Progenitor cell of endocrine pancreas (in vitro differentiated cells): Measurements from ENCODE around the gene KICS2. TPM values are rescaled to one million over a fixed set of nuclear protein-coding genes. Genes with fewer than 3 reads are reported as not detected.

Source experiments
- DNase-seq: peaks from one replicate; pipeline ENCODE4 v3.0.0; 2021; ENCODE audit warnings: low spot score; ENCODE audit not compliant: unreplicated experiment
- H3K27ac Mint-ChIP-seq: 2 replicates; pipeline ENCODE4 v1.8.0; 2021; ENCODE audit warnings: mild to moderate bottlenecking, moderate library complexity, mixed read lengths
- H3K27me3 Mint-ChIP-seq: 2 replicates; pipeline ENCODE4 v1.8.0; 2021; ENCODE audit warnings: mixed read lengths
- H3K36me3 Mint-ChIP-seq: 2 replicates; pipeline ENCODE4 v1.8.0; 2022; ENCODE audit warnings: mixed read lengths; ENCODE audit not compliant: insufficient read depth
- H3K4me1 Mint-ChIP-seq: 2 replicates; pipeline ENCODE4 v1.8.0; 2021; ENCODE audit warnings: low read depth, mixed read lengths
- H3K4me3 Mint-ChIP-seq: 2 replicates; pipeline ENCODE4 v1.8.0; 2021; ENCODE audit warnings: low read depth, mild to moderate bottlenecking, moderate library complexity, mixed read lengths
- H3K9me3 Mint-ChIP-seq: 2 replicates; pipeline ENCODE4 v1.8.0; 2021; ENCODE audit warnings: low read depth, mixed read lengths
- long read RNA-seq: library from polyadenylated mRNA; unstranded; transcript quantifications from one replicate; pipeline ENCODE4 v2.0.0, GENCODE V29; 2020
- total RNA-seq: library from RNA; stranded (reverse); gene quantifications from 2 replicates; pipeline ENCODE4 v1.2.1, GENCODE V29; 2021
- TF ChIP-seq, protein P1 (sequence below): fragments of 200-600 bp; sonication (generic); IDR thresholded peaks from one replicate; pipeline ENCODE4 v1.5.0; 2021; ENCODE audit warnings: antibody characterized with exemption, mild to moderate bottlenecking; ENCODE audit not compliant: unreplicated experiment

Gene KICS2
- total RNA-seq = 6.3 and 6.4 TPM in 2 replicates
- long read RNA-seq, full-length matches to known transcripts = 17 of 20 reads
- long read RNA-seq, partial matches to known transcripts = 0 of 20 reads
- long read RNA-seq, other reads (novel, unspliced or antisense) = 3 of 20 reads

DNA sequence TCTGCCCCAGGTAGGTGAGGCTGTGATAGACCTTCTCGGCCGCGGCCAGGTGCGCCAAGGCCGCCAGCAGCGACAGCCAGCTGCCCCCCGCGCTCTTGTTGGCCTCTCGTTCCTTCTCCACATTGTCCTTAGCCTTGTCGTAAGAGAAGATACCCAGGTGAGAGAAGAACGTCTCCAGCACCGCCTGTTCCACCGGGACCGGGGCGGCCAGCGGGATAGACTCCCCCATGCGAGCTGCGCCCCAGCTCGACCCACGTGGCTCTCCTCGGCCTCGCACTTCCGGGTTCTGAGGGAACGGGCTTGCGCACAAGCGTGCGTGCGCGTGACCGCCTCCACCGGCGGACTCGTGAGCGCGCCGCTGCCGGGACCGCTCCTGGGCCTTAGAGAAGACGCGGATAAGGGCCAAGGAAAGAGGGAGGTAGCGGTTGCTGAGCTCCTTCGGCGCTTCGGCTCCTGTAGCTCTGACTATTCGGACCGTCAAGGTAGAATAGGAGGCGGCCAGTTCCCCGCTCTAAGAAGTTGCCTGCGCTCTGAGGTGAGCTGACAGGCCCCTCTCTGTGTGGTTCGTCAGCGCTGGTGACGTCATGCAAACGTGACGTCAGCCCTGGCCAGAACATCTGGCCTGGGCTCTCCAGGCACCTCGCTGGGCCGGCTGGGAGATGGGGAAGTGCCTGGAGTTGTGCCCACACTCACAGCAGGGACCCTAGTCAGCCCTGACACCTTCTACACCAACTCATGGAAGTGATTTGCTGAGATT lies at the start of gene KICS2:
KICS2 (minus strand) TSS at position 288 of the 757 bp plus-strand sequence; CDS start at position 229, 59 bp downstream.
- peak; percentile 78 for DNase-seq
- H3K27me3 Mint-ChIP-seq = no peaks in the 10 kb centered on the region
- H3K4me1 Mint-ChIP-seq = peaks cover 24% of the 10 kb centered on the region
- no peaks in the 10 kb centered on the region for H3K36me3 Mint-ChIP-seq
- H3K9me3 Mint-ChIP-seq = no peaks in the 10 kb centered on the region
- H3K4me3 Mint-ChIP-seq = peak within 1 kb of the TSS; percentile 86
- peak within 1 kb of the TSS; percentile 97 for H3K27ac Mint-ChIP-seq
- TF ChIP-seq, protein P1, sequence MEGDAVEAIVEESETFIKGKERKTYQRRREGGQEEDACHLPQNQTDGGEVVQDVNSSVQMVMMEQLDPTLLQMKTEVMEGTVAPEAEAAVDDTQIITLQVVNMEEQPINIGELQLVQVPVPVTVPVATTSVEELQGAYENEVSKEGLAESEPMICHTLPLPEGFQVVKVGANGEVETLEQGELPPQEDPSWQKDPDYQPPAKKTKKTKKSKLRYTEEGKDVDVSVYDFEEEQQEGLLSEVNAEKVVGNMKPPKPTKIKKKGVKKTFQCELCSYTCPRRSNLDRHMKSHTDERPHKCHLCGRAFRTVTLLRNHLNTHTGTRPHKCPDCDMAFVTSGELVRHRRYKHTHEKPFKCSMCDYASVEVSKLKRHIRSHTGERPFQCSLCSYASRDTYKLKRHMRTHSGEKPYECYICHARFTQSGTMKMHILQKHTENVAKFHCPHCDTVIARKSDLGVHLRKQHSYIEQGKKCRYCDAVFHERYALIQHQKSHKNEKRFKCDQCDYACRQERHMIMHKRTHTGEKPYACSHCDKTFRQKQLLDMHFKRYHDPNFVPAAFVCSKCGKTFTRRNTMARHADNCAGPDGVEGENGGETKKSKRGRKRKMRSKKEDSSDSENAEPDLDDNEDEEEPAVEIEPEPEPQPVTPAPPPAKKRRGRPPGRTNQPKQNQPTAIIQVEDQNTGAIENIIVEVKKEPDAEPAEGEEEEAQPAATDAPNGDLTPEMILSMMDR = no peak

DNA sequence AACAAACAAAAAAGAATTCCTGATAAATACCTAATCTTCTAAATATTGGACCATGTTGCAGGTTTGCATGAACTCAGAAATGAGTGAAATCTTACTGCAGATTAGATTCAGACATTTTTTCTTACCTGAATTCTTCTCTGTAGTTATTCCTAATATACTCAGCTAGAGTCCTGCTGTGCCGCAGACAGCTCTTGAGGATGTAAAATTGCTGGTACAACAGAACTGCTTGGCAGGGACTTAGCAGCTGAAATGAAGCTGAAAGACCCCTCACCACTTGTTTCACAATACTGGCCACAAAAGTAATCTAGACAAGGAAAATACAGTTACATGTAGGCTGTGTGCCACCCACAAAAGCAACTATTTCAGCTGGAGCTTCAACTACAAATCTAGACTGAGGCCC lies 48.3 kb upstream of the KICS2 start:
- TF ChIP-seq, protein P1 = no peak
- Mint-ChIP-seq H3K36me3 (no peaks in the 10 kb centered on the region), H3K4me3 (no peak overlapping the region), H3K27ac (peak overlapping the region; percentile 29), H3K27me3 (peaks cover 3% of the 10 kb centered on the region), H3K4me1 (no peaks in the 10 kb centered on the region), H3K9me3 (no peaks in the 10 kb centered on the region)
- no peak for DNase-seq

DNA sequence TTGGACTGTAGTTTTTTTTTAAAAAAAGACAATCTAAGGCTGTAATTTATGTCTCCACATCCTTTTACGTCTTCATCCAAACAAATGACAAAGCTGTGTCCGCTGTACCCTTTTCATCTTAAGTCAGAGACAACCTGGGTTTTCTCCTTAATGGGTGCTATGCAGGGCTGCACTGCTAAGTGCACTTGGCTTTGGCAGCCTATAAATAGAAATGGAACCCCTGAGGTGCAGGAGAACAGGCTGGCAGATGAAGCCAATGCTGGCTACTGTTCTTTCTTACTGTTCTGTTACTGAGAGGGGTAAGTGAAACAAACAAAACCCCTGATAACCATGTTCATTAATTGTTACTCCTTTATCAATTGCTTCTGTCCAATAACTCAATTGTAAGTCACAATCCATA lies 47.1 kb upstream of the KICS2 start:
- Mint-ChIP-seq H3K27ac (no peak overlapping the region), H3K9me3 (no peaks in the 10 kb centered on the region), H3K27me3 (peaks cover 3% of the 10 kb centered on the region), H3K4me1 (peaks cover 5% of the 10 kb centered on the region), H3K4me3 (no peak overlapping the region), H3K36me3 (no peaks in the 10 kb centered on the region)
- TF ChIP-seq, protein P1 = no peak
- no peak for DNase-seq

DNA sequence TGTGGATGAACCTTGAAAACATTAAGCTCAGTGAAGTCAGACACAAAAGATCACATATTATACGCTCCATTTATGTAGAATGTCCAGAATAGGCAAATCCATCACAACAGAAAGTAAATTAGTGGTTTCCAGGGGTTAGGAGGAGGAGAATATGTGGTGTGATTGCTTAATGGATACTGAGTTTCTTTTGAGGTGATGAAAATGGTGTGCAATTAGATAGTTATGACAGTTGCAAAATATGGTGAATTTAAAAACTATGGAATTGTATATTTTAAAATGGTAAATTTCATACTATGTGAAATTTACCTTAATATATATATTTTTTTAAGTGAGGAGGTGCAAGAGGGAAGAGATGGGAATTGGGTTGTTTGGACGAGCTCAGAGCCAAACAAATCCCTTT lies 46.3 kb upstream of the KICS2 start:
- Mint-ChIP-seq H3K27ac (no peak overlapping the region), H3K4me3 (no peak overlapping the region), H3K9me3 (no peaks in the 10 kb centered on the region), H3K27me3 (peaks cover 3% of the 10 kb centered on the region), H3K36me3 (no peaks in the 10 kb centered on the region), H3K4me1 (peaks cover 5% of the 10 kb centered on the region)
- TF ChIP-seq, protein P1 = no peak
- no peak for DNase-seq

DNA sequence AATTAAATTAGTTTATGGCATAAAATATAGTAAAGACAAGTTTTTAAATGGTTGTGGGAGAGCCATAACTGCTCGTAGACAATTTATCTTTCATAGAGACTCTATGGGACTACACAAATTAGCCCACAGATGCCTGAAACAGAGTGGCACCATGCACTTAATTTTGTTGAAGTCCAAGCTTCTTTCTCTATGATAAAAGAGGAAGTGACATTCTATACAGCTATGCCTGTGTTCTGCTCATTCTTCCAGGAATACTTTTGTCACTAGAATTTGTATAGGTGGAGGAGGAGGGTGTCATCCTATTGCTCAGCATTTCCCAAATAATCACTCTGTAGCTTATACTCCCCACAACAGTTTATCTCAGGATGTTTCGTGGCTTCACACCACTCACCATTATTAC lies 43.7 kb upstream of the KICS2 start:
- TF ChIP-seq, protein P1 = no peak
- peaks cover 3% of the 10 kb centered on the region for H3K27me3 Mint-ChIP-seq
- no peaks in the 10 kb centered on the region for H3K9me3 Mint-ChIP-seq
- no peak overlapping the region for H3K4me3 Mint-ChIP-seq
- peaks cover 5% of the 10 kb centered on the region for H3K4me1 Mint-ChIP-seq
- no peak overlapping the region for H3K27ac Mint-ChIP-seq
- no peak for DNase-seq
- H3K36me3 Mint-ChIP-seq = no peaks in the 10 kb centered on the region
